ENCODE results near the gene TRIM26. TPM values are rescaled to one million over a fixed set of nuclear protein-coding genes. Genes with fewer than 3 reads are reported as not detected.

The TRIM26 gene
- total and polyA plus RNA-seq, 2 of the 13 experiments (the other 11 are each of a cell fraction or from before 2014, with no cell fraction given), result 27.1 to 38.7 TPM

DNA sequence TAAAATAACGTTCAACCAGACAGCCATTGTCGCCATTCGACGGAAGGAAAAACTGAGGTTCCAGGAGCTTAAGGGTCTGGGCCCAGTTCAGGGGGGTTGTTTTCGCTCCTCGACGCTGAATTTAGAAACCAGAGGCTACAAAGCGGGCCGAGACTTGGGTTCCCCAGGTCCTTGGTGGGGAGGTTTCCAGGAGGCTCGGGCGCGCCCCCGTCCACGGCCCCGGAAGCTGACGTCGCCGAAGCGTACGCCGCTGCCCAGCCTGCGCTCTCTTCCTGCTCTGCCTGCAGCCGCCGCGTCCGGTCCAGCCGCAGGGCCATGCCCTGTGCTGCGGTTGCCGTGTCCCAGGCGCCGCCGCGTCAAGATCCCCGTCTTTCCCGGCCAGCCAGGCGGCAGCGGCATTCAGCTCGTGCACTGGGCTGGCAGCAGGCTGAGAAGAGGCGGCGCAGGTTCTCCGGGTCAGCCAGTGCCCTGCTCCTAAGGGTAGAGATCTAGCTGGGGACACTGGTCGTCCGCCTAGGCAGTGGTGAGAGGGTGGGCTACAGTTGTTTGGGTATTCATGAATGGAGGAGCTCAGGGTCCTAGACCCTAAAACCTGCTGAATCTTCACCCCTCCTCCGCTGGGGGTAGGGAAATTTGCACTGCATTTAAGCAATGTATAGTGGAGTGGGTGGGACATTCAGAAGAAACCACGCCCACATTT, 901 bp upstream of the TRIM26 start (continued):
- TF ChIP-seq SOX13 (IDR thresholded peaks at IDR 0.05), result no peak; the same call in 1 of the 2 replicates
- TF ChIP-seq SOX13 (CRISPR knock-in tag; conservative IDR thresholded peaks at IDR 0.05 in 1 of 2, IDR thresholded peaks at IDR 0.05 in 1 of 2), result peak; percentile 42 to 55; a peak in 2 of 4 replicates
- peak; percentile 24; the same call in 1 of the 2 replicates for TF ChIP-seq PRMT3 (CRISPR knock-in tag; IDR thresholded peaks at IDR 0.05; ENCODE audit: borderline replicate concordance, low read depth)
- 0 out of 2 replicates have a peak, but pooled peaks have one; percentile 14 for TF ChIP-seq ZNF101 (CRISPR knock-in tag; IDR thresholded peaks at IDR 0.05; ENCODE audit: borderline replicate concordance, low read depth)
- peak; percentile 63 for TF ChIP-seq YY1 (IDR thresholded peaks at IDR 0.05; ENCODE audit: insufficient read depth, insufficient replicate concordance, low read depth, low read length)
- TF ChIP-seq ZNF879 (CRISPR knock-in tag; IDR thresholded peaks at IDR 0.05), result peak; percentile 34; the same call in 1 of the 2 replicates
- TF ChIP-seq, protein P1, sequence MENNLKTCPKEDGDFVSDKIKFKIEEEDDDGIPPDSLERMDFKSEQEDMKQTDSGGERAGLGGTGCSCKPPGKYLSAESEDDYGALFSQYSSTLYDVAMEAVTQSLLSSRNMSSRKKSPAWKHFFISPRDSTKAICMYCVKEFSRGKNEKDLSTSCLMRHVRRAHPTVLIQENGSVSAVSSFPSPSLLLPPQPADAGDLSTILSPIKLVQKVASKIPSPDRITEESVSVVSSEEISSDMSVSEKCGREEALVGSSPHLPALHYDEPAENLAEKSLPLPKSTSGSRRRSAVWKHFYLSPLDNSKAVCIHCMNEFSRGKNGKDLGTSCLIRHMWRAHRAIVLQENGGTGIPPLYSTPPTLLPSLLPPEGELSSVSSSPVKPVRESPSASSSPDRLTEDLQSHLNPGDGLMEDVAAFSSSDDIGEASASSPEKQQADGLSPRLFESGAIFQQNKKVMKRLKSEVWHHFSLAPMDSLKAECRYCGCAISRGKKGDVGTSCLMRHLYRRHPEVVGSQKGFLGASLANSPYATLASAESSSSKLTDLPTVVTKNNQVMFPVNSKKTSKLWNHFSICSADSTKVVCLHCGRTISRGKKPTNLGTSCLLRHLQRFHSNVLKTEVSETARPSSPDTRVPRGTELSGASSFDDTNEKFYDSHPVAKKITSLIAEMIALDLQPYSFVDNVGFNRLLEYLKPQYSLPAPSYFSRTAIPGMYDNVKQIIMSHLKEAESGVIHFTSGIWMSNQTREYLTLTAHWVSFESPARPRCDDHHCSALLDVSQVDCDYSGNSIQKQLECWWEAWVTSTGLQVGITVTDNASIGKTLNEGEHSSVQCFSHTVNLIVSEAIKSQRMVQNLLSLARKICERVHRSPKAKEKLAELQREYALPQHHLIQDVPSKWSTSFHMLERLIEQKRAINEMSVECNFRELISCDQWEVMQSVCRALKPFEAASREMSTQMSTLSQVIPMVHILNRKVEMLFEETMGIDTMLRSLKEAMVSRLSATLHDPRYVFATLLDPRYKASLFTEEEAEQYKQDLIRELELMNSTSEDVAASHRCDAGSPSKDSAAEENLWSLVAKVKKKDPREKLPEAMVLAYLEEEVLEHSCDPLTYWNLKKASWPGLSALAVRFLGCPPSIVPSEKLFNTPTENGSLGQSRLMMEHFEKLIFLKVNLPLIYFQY (CRISPR knock-in tag; IDR thresholded peaks at IDR 0.05; ENCODE audit: borderline replicate concordance), result no peak; the same call in 1 of the 2 replicates
- TF ChIP-seq ZSCAN20 (CRISPR knock-in tag; IDR thresholded peaks at IDR 0.05; ENCODE audit: borderline replicate concordance), result no peak
- TF ChIP-seq ZNF430 (CRISPR knock-in tag; IDR thresholded peaks at IDR 0.05), result peak; percentile 80; the same call in 1 of the 2 replicates
- TF ChIP-seq MYPOP (CRISPR knock-in tag; IDR thresholded peaks at IDR 0.05), result peak; percentile 84
- peak; percentile 98 for TF ChIP-seq ZNF629 (CRISPR knock-in tag; conservative IDR thresholded peaks at IDR 0.05)
- TF ChIP-seq PHF8 (CRISPR knock-in tag; IDR thresholded peaks at IDR 0.05), result peak; percentile 99
- TF ChIP-seq, protein P2, sequence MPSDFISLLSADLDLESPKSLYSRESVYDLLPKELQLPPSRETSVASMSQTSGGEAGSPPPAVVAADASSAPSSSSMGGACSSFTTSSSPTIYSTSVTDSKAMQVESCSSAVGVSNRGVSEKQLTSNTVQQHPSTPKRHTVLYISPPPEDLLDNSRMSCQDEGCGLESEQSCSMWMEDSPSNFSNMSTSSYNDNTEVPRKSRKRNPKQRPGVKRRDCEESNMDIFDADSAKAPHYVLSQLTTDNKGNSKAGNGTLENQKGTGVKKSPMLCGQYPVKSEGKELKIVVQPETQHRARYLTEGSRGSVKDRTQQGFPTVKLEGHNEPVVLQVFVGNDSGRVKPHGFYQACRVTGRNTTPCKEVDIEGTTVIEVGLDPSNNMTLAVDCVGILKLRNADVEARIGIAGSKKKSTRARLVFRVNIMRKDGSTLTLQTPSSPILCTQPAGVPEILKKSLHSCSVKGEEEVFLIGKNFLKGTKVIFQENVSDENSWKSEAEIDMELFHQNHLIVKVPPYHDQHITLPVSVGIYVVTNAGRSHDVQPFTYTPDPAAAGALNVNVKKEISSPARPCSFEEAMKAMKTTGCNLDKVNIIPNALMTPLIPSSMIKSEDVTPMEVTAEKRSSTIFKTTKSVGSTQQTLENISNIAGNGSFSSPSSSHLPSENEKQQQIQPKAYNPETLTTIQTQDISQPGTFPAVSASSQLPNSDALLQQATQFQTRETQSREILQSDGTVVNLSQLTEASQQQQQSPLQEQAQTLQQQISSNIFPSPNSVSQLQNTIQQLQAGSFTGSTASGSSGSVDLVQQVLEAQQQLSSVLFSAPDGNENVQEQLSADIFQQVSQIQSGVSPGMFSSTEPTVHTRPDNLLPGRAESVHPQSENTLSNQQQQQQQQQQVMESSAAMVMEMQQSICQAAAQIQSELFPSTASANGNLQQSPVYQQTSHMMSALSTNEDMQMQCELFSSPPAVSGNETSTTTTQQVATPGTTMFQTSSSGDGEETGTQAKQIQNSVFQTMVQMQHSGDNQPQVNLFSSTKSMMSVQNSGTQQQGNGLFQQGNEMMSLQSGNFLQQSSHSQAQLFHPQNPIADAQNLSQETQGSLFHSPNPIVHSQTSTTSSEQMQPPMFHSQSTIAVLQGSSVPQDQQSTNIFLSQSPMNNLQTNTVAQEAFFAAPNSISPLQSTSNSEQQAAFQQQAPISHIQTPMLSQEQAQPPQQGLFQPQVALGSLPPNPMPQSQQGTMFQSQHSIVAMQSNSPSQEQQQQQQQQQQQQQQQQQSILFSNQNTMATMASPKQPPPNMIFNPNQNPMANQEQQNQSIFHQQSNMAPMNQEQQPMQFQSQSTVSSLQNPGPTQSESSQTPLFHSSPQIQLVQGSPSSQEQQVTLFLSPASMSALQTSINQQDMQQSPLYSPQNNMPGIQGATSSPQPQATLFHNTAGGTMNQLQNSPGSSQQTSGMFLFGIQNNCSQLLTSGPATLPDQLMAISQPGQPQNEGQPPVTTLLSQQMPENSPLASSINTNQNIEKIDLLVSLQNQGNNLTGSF (CRISPR knock-in tag; IDR thresholded peaks at IDR 0.05), result peak; percentile 74; the same call in 1 of the 2 replicates
- TF ChIP-seq ZSCAN25 (CRISPR knock-in tag; IDR thresholded peaks at IDR 0.05), result peak; percentile 70
- TF ChIP-seq EED (CRISPR knock-in tag; IDR thresholded peaks at IDR 0.05), result peak; percentile 83
- TF ChIP-seq TMF1 (CRISPR knock-in tag; IDR thresholded peaks at IDR 0.05; ENCODE audit: low read depth), result peak; percentile 48; the same call in 1 of the 2 replicates
- no peak for TF ChIP-seq NFIB (CRISPR knock-in tag; IDR thresholded peaks at IDR 0.05; ENCODE audit: borderline replicate concordance)
- peak; percentile 98 for TF ChIP-seq BRD4 (CRISPR knock-in tag; IDR thresholded peaks at IDR 0.05)
- TF ChIP-seq TAF15 (IDR thresholded peaks at IDR 0.05; ENCODE audit: low read depth, low read length, poor library complexity, severe bottlenecking), result no peak
